NCI-H524 treated with DMSO at 0.1 percent for 48 hours (cell line): ENCODE measurements around the gene CPM.

Experiments used
- DNase-seq: peaks from one replicate; lab custom pipeline; 2025; lab: John Stamatoyannopoulos, UW

Gene CPM

GRCh38 chr12:68932961-68933893 lies at the start of gene CPM:
CPM (minus strand) TSS chr12:68933171; CDS start chr12:68932837, 334 bp downstream.
- DNase-seq, result peak; percentile 5

DNA sequence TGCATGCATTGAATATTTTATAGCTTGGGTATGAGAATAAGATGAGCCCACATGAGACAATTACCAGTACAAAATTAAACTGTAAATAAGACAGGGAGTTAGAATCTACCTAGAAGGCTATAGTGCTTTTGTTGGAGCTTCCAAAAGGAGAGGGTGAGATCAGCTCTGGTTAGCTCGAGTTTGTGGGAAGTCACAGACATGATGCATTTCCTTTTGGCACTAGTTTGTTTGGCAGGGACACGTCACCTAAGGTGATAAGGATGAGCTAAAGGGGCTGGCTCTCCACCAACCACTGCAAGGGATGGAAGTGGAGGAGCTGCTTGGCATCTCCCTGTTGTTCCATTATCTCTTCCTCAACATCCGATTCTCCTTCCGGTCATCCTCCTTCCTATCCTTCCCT lies 48.5 kb upstream of the CPM start:
- no peak for DNase-seq

- no peak for DNase-seq
These were observed 47.7 kb upstream of the CPM start for GRCh38 chr12:68980476-68981212.

- DNase-seq, result no peak
These were observed 45.7 kb upstream of the CPM start for GRCh38 chr12:68978678-68979077.

DNA sequence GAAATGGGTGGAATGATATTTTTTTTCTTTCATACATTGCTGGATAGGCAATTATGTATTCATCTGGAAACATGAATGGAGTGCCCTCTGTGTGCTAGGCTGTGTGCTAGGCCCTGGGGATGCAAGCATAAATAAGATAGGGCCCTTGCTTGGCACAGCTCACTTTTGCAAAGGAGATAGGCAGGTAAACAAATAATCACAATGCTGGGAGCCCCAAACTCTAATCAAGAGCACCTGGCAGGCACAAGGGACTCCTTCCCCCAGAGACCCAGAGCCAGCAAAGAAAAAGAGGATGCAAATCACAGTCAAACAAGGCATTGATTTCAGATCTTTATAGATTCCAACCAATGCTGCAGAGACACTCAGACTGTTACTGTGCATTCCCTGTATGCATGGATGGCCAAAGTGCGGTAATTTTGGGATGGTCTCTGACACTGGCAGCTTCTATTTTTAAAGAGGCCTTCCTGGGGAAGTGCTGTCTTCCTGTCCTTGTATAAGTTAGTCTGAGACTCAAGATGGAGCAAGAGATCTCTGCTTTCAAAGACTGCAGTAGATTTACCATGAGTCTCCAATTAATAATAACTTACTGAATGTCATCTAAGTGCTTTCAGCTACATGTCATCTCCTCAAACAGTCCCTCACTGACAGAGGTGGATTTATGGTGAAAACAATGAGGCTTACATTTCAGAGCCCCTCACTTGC lies 45.1 kb upstream of the CPM start:
- DNase-seq, result no peak

GRCh38 chr12:68977335-68977734 lies 44.4 kb upstream of the CPM start:
- DNase-seq, result no peak

- DNase-seq, result no peak
These were observed 43.4 kb upstream of the CPM start for GRCh38 chr12:68976395-68976841.

GRCh38 chr12:68975811-68976210 lies 42.8 kb upstream of the CPM start:
- no peak for DNase-seq

DNA sequence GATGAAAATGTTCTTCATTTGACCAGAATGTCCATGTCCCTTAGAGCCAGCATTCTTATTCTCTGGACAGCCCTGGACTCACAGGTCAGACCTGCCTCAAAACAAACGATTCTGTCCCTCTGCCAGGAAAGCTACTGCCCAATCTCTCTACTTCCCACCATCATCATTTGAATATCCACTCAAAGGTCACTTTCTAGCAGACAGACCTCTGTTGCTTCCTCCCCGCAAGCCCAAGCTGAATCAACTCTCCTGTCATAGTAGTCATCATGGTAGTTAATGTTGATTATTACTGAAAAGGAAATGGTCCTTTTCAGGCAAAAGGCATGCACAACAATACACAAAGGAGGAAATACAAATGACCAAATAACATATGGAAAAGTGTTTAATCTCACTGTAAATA lies 39.6 kb upstream of the CPM start:
- no peak for DNase-seq

GRCh38 chr12:68971404-68971803 lies 38.4 kb upstream of the CPM start:
- DNase-seq, result no peak

DNA sequence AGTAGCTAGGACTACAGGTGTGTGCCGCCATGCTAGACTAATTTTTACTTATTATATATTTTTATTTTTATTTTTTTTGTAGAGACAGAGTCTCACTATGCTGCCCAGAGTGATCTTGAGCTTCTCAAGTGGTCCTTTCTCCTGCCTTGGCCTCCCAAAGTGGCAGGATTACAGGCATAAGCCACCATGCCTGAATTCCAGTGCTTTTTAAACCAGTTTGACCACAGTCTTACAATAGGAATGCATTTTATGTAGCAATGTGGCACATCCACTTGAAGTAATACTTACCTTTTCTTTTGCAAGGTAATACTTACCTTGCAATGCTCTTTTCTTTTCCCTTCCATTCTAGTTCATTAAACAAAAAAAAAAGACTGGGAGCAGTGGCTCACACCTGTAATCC lies 38.0 kb upstream of the CPM start:
- DNase-seq, result no peak

- no peak for DNase-seq
These were observed 37.3 kb upstream of the CPM start for GRCh38 chr12:68970306-68970705.

- DNase-seq, result no peak
These were observed 34.1 kb upstream of the CPM start for GRCh38 chr12:68967046-68967445.

- DNase-seq, result no peak
These were observed 31.1 kb upstream of the CPM start for GRCh38 chr12:68963856-68964745.

- DNase-seq, result no peak
These were observed 30.2 kb upstream of the CPM start for GRCh38 chr12:68962877-68963855.

DNA sequence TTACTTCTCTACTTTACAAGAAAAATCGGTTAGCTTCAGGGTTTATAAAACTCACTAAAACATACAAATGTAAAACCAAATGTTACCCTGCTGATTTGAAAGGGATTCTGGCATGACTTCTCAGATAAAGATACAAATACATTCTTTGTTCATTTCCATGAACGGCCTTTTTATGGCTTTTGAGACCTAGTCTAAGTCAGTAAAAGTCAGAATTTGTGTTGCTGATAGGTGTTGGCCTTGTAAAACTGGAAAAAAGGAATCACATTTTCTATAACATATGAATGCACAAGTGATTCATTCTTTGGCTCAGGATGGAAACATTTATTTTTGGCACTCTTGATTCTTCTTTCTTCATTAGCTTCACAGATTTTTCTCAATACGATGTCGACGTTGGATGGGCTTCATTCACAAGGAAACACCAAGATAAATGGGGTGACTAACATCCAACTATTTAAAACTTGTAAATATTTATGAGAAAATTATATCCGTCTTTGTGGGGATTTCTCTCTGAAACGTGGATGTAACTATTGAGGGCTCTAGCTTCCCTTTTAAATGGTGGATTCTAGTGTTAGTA lies 27.0 kb upstream of the CPM start:
- no peak for DNase-seq

DNA sequence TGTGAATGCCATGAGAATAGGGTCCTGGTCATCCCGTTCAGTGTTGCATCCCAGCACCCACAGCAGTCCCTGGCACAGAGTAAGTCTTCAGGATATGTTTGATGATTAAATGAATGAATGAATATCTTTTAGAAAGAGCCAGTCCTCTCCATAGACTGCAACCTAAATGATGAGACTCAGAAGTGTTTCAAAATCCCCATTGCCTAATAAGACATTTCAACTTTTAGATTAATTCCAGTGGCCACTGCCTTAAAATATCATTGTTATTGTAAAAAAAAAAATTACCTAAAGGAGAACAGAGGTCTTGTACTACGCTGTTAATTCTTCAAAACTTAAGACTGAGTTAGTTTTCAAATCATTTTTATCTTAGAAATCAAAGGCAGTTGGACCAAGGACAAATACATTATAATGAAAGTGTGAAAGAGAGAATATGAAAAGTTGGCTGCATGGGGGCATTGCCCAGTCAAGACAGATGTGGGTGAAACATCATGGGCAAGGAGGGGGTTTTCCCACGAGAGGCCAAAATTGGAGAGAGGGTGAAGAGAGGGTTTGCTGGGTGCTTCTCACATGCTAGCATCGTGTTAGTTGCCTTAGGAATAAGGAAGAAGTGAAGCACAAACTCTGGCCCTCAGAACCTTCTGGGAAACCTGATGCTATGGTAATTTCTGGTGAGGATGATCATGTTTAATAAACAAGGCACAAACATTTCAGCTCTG lies 26.3 kb upstream of the CPM start:
- DNase-seq, result no peak

GRCh38 chr12:68958322-68958721 lies 25.4 kb upstream of the CPM start:
- DNase-seq, result no peak

DNA sequence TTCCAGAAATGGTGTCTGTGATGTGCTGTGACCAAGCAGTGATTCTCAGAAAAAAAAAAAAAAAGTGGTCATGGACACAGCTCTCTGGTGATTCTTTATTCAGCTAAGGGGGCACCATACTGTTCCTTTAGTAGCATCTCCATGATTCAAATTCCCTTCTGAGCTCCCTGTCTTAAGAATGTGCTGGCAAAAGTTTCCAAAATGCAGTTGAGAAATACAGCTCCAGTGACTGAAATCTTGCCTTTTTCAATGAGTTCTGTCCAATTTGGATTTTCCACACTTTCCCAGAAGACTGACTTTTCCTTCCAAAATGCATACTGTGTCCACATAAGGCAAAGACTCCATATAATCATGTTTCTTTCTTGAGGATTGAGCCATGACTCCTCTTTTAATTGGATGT lies 24.3 kb upstream of the CPM start:
- DNase-seq, result no peak
